Osteoblast (primary cell): ENCODE data around the gene AMHR2. TPM values are rescaled to one million over a fixed set of nuclear protein-coding genes. Genes with fewer than 3 reads are reported as not detected.

Experiments
- DNase-seq: peaks from one replicate; pipeline ENCODE4 v3.0.0; 2011; ENCODE audit warnings: low spot score, mixed read lengths; ENCODE audit not compliant: insufficient read length; ENCODE audit errors: missing footprints
- H2AFZ ChIP-seq: 2 replicates; pipeline ENCODE4 v1.6.0; 2011; ENCODE audit warnings: mild to moderate bottlenecking, low read length
- H3K27ac ChIP-seq: 2 replicates; pipeline ENCODE4 v1.5.1; 2011; ENCODE audit warnings: mild to moderate bottlenecking, low read depth, low read length, moderate library complexity
- H3K27me3 ChIP-seq: 2 replicates; pipeline ENCODE4 v1.6.0; 2012; ENCODE audit warnings: mild to moderate bottlenecking, control low read depth, inconsistent platforms, low read length, moderate library complexity; ENCODE audit not compliant: insufficient read depth
- H3K36me3 ChIP-seq: 2 replicates; pipeline ENCODE4 v1.5.1; 2011; ENCODE audit warnings: mild to moderate bottlenecking, low read length, control low read depth, moderate library complexity; ENCODE audit not compliant: insufficient read depth
- H3K4me1 ChIP-seq: 2 replicates; pipeline ENCODE4 v1.5.1; 2011; ENCODE audit warnings: mild to moderate bottlenecking, low read length, control low read depth, moderate library complexity; ENCODE audit not compliant: insufficient read depth
- H3K4me2 ChIP-seq: 2 replicates; pipeline ENCODE4 v1.6.0; 2011; ENCODE audit warnings: mild to moderate bottlenecking, low read length; ENCODE audit not compliant: insufficient read depth
- H3K4me3 ChIP-seq: fragments of 200-600 bp; sonication (generic); 3 replicates; pipeline ENCODE4 v1.5.1; 2012; ENCODE audit warnings: mild to moderate bottlenecking, low read length, inconsistent platforms; ENCODE audit not compliant: insufficient read depth
- H3K79me2 ChIP-seq: 2 replicates; pipeline ENCODE4 v1.6.0; 2012; ENCODE audit warnings: mild to moderate bottlenecking, low read length, control low read depth, inconsistent platforms; ENCODE audit not compliant: insufficient read depth
- H3K9me3 ChIP-seq: 2 replicates; pipeline ENCODE4 v1.5.1; 2011; ENCODE audit warnings: low read depth, low read length, control low read depth
- H4K20me1 ChIP-seq: 2 replicates; pipeline ENCODE4 v1.6.0; 2012; ENCODE audit warnings: mild to moderate bottlenecking, low read length, control low read depth; ENCODE audit not compliant: insufficient read depth
- CTCF ChIP-seq: IDR thresholded peaks from 2 replicates; pipeline ENCODE4 v1.5.1; 2011; ENCODE audit warnings: mild to moderate bottlenecking, low read depth, low read length, moderate library complexity; ENCODE audit errors: extremely low read depth
- total RNA-seq: library from RNA; depleted of rRNA; stranded (reverse); fragments of >200 nt; gene quantifications from 2 replicates; pipeline ENCODE4 v1.2.3, GENCODE V29; 2012

The AMHR2 gene
- total RNA-seq, 1 donor: not detected

- Histone ChIP-seq H3K79me2 (peaks cover 97% of the 10 kb centered on the region), H3K27ac (no peak overlapping the region), H3K36me3 (peaks cover 78% of the 10 kb centered on the region), H4K20me1 (peaks cover 62% of the 10 kb centered on the region), H3K9me3 (no peaks in the 10 kb centered on the region), H3K4me2 (no peak overlapping the region), H3K27me3 (no peaks in the 10 kb centered on the region), H3K4me3 (no peak overlapping the region), H3K4me1 (peaks cover 21% of the 10 kb centered on the region), H2AFZ (no peak overlapping the region)
- DNase-seq: no peak
- TF ChIP-seq CTCF: no peak
These were observed 33.2 kb downstream of the AMHR2 start for GRCh38 chr12:53456654-53457366.

GRCh38 chr12:53459097-53459496 lies 35.4 kb downstream of the AMHR2 start:
- H2AFZ ChIP-seq: no peak overlapping the region
- H3K4me2 ChIP-seq: no peak overlapping the region
- H3K4me3 ChIP-seq: no peak overlapping the region
- no peak for TF ChIP-seq CTCF
- peaks cover 8% of the 10 kb centered on the region for H3K4me1 ChIP-seq
- no peak overlapping the region for H3K27ac ChIP-seq
- no peak for DNase-seq
- H3K79me2 ChIP-seq: peaks cover 100% of the 10 kb centered on the region
- no peaks in the 10 kb centered on the region for H3K9me3 ChIP-seq
- H3K27me3 ChIP-seq: no peaks in the 10 kb centered on the region
- H3K36me3 ChIP-seq: peaks cover 100% of the 10 kb centered on the region
- H4K20me1 ChIP-seq: peaks cover 64% of the 10 kb centered on the region

GRCh38 chr12:53461059-53461458 lies 37.4 kb downstream of the AMHR2 start:
- DNase-seq: no peak
- peaks cover 58% of the 10 kb centered on the region for H4K20me1 ChIP-seq
- no peaks in the 10 kb centered on the region for H3K27me3 ChIP-seq
- H3K4me3 ChIP-seq: no peak overlapping the region
- no peaks in the 10 kb centered on the region for H3K9me3 ChIP-seq
- peaks cover 99% of the 10 kb centered on the region for H3K79me2 ChIP-seq
- TF ChIP-seq CTCF: no peak
- H3K4me2 ChIP-seq: no peak overlapping the region
- no peaks in the 10 kb centered on the region for H3K4me1 ChIP-seq
- H2AFZ ChIP-seq: no peak overlapping the region
- H3K36me3 ChIP-seq: peaks cover 99% of the 10 kb centered on the region
- H3K27ac ChIP-seq: no peak overlapping the region

- no peak for TF ChIP-seq CTCF
- H3K27ac ChIP-seq: no peak overlapping the region
- H3K27me3 ChIP-seq: no peaks in the 10 kb centered on the region
- H4K20me1 ChIP-seq: peaks cover 60% of the 10 kb centered on the region
- H3K4me2 ChIP-seq: no peak overlapping the region
- peaks cover 99% of the 10 kb centered on the region for H3K36me3 ChIP-seq
- H3K79me2 ChIP-seq: peaks cover 99% of the 10 kb centered on the region
- H3K9me3 ChIP-seq: no peaks in the 10 kb centered on the region
- DNase-seq: no peak
- no peak overlapping the region for H3K4me3 ChIP-seq
- H3K4me1 ChIP-seq: no peaks in the 10 kb centered on the region
- no peak overlapping the region for H2AFZ ChIP-seq
These were observed 37.9 kb downstream of the AMHR2 start for GRCh38 chr12:53461591-53461990.
